GM10266 (cell line): ENCODE measurements around the gene C10orf53.

Experiments
- DNase-seq: peaks from one replicate; pipeline ENCODE4 v3.0.0; 2012; ENCODE audit errors: extremely low spot score
- TF ChIP-seq, protein P1 (sequence below): IDR thresholded peaks from 2 replicates; pipeline ENCODE4 v1.5.1; 2012; ENCODE audit warnings: mild to moderate bottlenecking, low read depth; ENCODE audit not compliant: control insufficient read depth, insufficient read depth; ENCODE audit errors: missing control alignments

C10orf53 gene

GRCh38 chr10:49726593-49726992 is 47.1 kb downstream of the C10orf53 start:
- no peak for DNase-seq
- TF ChIP-seq, protein P1, sequence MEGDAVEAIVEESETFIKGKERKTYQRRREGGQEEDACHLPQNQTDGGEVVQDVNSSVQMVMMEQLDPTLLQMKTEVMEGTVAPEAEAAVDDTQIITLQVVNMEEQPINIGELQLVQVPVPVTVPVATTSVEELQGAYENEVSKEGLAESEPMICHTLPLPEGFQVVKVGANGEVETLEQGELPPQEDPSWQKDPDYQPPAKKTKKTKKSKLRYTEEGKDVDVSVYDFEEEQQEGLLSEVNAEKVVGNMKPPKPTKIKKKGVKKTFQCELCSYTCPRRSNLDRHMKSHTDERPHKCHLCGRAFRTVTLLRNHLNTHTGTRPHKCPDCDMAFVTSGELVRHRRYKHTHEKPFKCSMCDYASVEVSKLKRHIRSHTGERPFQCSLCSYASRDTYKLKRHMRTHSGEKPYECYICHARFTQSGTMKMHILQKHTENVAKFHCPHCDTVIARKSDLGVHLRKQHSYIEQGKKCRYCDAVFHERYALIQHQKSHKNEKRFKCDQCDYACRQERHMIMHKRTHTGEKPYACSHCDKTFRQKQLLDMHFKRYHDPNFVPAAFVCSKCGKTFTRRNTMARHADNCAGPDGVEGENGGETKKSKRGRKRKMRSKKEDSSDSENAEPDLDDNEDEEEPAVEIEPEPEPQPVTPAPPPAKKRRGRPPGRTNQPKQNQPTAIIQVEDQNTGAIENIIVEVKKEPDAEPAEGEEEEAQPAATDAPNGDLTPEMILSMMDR: no peak

GRCh38 chr10:49733866-49734265 is 54.4 kb downstream of the C10orf53 start:
- DNase-seq: no peak
- TF ChIP-seq, protein P1: no peak

DNA sequence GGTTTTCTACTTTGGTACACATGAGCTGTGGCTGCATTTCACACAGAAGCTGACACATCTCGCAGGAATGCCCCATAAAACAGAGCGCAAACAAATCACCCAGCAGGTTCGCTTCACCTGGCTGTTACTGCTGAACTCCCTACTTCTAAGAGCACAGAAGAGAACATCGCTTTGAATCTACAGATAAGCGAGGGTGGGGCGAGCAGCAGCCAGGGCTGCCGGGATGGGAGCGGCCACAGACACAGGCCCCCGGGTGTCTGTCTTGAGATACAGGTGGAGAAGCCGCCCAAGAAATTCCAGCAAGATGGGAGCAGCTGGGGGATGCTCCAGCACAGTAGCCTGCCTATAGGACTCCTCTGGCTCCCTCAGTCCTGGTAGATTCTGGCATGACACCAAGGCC is 55.2 kb downstream of the C10orf53 start:
- no peak for DNase-seq
- TF ChIP-seq, protein P1: no peak

DNA sequence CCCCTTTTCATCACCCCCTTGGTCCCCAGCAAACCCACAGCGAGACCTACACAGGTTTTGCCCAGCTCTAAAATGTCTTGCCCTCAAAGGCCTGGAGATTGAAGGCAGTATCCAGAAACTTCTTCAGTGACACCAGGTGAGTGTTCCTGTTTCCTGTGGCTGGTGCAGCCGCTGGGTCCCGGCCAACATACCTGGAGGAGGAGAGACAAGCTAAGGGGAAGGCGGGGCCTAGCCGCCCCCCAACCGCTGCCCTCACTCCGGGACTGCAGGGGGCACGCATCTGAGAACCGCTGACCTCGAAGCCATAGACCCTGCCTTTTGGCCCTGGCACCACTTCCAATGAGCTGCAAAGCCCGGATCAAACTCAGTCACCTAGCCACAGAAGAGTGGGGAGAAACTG is 55.7 kb downstream of the C10orf53 start:
- TF ChIP-seq, protein P1: no peak
- DNase-seq: no peak

DNA sequence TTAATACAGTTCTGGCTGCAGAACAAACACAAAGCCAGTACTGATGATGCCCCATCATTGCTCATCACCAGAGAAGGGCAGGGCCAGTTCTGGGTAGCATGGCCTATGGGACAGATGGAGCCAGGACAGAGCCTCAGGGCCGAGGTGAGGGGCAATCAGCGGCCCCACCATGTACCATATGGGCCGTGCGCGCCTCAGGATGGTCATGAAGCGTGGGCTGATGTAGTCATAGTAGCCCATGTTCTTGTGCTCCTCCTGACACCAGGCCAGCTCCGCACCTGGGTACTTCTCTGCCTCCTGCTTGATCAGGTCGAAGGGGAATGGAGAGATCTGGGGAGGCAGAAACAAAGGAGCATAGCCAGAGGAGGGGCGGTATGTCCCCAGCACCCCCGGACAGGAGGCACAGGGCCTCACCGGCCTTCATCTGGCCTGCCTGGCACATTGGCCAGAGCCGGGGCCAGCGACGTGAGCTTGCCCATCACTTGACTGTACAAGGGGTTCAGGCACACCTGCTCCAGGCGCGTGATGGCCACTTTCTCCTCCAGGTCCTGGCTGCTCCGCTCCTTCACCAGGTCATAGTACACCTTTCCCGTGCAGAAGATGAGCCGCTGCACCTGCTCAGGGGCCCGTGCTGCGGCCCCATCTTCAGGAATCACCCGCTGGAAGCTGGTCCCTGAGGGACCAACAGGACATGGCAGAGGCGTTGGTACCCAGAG is 56.6 kb downstream of the C10orf53 start:
- no peak for DNase-seq
- TF ChIP-seq, protein P1: no peak

DNA sequence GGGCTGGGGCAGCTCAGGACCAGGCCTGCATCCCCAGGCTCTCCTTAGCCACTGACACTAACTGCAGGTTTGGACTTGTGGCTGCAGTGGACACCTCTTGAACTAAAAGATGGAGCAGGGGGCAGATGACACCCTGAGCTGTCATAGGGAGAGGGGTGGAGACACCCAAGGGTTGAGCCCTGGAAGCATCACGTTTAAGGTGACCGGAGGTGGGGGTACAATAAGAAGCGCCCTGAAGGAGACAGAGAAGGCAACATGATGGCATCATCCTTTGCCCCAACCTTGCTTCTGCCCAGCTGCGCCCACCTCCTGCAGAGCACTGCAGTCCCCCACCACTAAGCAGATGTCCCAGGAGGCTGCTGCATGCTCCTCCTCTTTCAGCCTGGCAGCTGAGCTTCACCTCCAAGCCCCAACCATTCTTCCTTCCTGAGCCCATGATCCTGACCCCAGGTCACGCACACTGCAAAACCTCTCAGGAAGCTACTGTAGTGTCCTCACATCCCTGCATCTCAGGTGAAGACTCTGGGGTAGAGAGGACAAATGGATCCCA is 57.2 kb downstream of the C10orf53 start:
- TF ChIP-seq, protein P1: no peak
- no peak for DNase-seq

- TF ChIP-seq, protein P1: no peak
- DNase-seq: no peak
Observed at GRCh38 chr10:49737474-49738201, 58.2 kb downstream of the C10orf53 start.
